Ovary (tissue), 3 donors: ENCODE results near the gene NOXA1.

Experiments used
- EP300 ChIP-seq: sonication (generic); formaldehyde crosslinking; IDR thresholded peaks from one replicate; pipeline ENCODE4 v1.6.1; 2017; ENCODE audit warnings: antibody characterized with exemption
- TF ChIP-seq, protein P1 (sequence below), 3 donors: fragments of 450-650 bp in 2 of 3; fragments of 200-600 bp in 1 of 3; IDR thresholded peaks; one replicate each; pipeline versions ENCODE4 v1.5.1 to v1.8.0; 2016 to 2022; ENCODE audit warnings: antibody characterized with exemption in 3 of 3, mild to moderate bottlenecking in 1 of 3
- donor health status: DM: no; HTN: no; CAD: no.

DNA sequence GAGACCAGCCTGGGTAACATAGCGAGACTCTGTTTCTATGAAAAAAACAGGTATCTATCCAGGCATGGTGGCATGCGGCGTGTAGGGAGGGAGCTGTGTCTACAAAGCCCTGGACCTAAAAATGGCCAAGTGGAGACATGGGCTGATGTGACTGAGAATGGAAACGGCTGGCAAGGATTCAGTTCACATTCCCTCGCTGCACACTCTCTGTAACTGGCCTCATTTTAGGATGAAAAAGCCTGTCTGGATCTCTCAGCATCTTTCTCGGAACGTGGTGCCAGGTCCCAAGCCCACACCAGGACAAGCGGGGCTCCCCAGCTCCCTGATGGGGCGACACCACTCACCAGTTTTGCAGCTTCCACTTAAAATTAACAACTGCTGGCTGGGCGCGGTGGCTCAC lies 13.7 kb upstream of the NOXA1 start:
- TF ChIP-seq, protein P1, sequence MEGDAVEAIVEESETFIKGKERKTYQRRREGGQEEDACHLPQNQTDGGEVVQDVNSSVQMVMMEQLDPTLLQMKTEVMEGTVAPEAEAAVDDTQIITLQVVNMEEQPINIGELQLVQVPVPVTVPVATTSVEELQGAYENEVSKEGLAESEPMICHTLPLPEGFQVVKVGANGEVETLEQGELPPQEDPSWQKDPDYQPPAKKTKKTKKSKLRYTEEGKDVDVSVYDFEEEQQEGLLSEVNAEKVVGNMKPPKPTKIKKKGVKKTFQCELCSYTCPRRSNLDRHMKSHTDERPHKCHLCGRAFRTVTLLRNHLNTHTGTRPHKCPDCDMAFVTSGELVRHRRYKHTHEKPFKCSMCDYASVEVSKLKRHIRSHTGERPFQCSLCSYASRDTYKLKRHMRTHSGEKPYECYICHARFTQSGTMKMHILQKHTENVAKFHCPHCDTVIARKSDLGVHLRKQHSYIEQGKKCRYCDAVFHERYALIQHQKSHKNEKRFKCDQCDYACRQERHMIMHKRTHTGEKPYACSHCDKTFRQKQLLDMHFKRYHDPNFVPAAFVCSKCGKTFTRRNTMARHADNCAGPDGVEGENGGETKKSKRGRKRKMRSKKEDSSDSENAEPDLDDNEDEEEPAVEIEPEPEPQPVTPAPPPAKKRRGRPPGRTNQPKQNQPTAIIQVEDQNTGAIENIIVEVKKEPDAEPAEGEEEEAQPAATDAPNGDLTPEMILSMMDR (IDR thresholded peaks at IDR 0.05), result no peak
- TF ChIP-seq EP300, result no peak
